CD4-positive, alpha-beta T cell (primary cell): ENCODE data around the gene LPAR2. TPM values are rescaled to one million over a fixed set of nuclear protein-coding genes. Genes with fewer than 3 reads are reported as not detected.
A peak's percentile ranks its signal among the peaks of the same experiment; 100 is the strongest.

Experiments
- ATAC-seq: fragments of 200-7000 bp; cut with Tn5 transposase; one replicate; pipeline ENCODE4 v1.10.0; 2022; ENCODE audit warnings: mild to moderate bottlenecking; ENCODE audit not compliant: poor library complexity
- CTCF ChIA-PET: fragments of 350-600 bp; sonication (Branson Sonifier 250); formaldehyde crosslinking; loops from one replicate; lab custom pipeline; 2021; ENCODE audit warnings: antibody characterized with exemption, inconsistent platforms; lab: Charles Lee
- POLR2A ChIA-PET: fragments of 350-600 bp; sonication (Branson Sonifier 250); formaldehyde crosslinking; loops from one replicate; lab custom pipeline; 2021; ENCODE audit warnings: antibody characterized with exemption, inconsistent platforms; lab: Charles Lee
- DNase-seq, 14 experiments: peaks; one replicate each; pipeline ENCODE4 v3.0.0-alpha.2; 2013 to 2020; ENCODE audit warnings: mixed read lengths in 2 of 14
- H3K27ac ChIP-seq, 2 donors: one replicate each; pipeline versions ENCODE4 v1.5.1 to v1.7.0; 2013; ENCODE audit warnings: low read length in 2 of 2, low read depth in 1 of 2, mild to moderate bottlenecking in 1 of 2
- H3K27me3 ChIP-seq, 2 experiments: 1 replicate in 1 of 2; 2 replicates in 1 of 2; pipeline versions ENCODE4 v1.6.1 to v1.7.0; 2013; ENCODE audit warnings: low read length in 2 of 2, control low read depth in 1 of 2, mild to moderate bottlenecking in 1 of 2, moderate library complexity in 1 of 2; ENCODE audit not compliant: insufficient read depth in 2 of 2, control insufficient read depth in 1 of 2
- H3K36me3 ChIP-seq: one replicate; pipeline ENCODE4 v1.6.1; 2013; ENCODE audit warnings: low read length, control low read depth; ENCODE audit not compliant: insufficient read depth
- H3K4me1 ChIP-seq: one replicate; pipeline ENCODE4 v1.6.1; 2013; ENCODE audit warnings: low read length, control low read depth; ENCODE audit not compliant: insufficient read depth
- H3K4me3 ChIP-seq: one replicate; pipeline ENCODE4 v1.5.1; 2013; ENCODE audit warnings: mild to moderate bottlenecking, low read length, moderate library complexity
- H3K9me3 ChIP-seq, 2 experiments: 1 replicate in 1 of 2; 2 replicates in 1 of 2; pipeline versions ENCODE4 v1.6.1 to v1.7.0; 2013; ENCODE audit warnings: low read length in 2 of 2, mild to moderate bottlenecking in 2 of 2, control low read depth in 1 of 2, moderate library complexity in 1 of 2; ENCODE audit not compliant: control insufficient read depth in 1 of 2, insufficient read depth in 1 of 2
- H3K27ac Mint-ChIP-seq: one replicate; pipeline ENCODE4 v1.8.0; 2020; ENCODE audit warnings: mixed read lengths
- H3K27me3 Mint-ChIP-seq: one replicate; pipeline ENCODE4 v1.8.0; 2021; ENCODE audit warnings: mixed read lengths
- H3K36me3 Mint-ChIP-seq: one replicate; pipeline ENCODE4 v1.8.0; 2021; ENCODE audit warnings: low read depth, mixed read lengths
- H3K4me1 Mint-ChIP-seq: one replicate; pipeline ENCODE4 v1.8.0; 2021; ENCODE audit warnings: low read depth, mixed read lengths
- H3K4me3 Mint-ChIP-seq: one replicate; pipeline ENCODE4 v1.8.0; 2020; ENCODE audit warnings: mild to moderate bottlenecking, mixed read lengths
- H3K9me3 Mint-ChIP-seq: one replicate; pipeline ENCODE4 v1.8.0; 2020; ENCODE audit warnings: mixed read lengths
- intact Hi-C, 2 experiments: fragments of 100-400 bp; cut with DNase I in 1 of 2; cut with micrococcal nuclease in 1 of 2; formaldehyde crosslinking; loops; one replicate each; pipeline versions ENCODE4 v1.15.1 to v1.9.0; 2023 to 2025; cut with DNase I, micrococcal nuclease
- total RNA-seq, 174 experiments: library from RNA in 2 of 174; stranded (reverse) in 2 of 174; gene quantifications; one replicate each; pipeline ENCODE4 v1.2.3 and lab custom pipeline; 2021 to 2026
- TF ChIP-seq, protein P1 (sequence below): fragments of 200-600 bp; IDR thresholded peaks from one replicate; pipeline ENCODE4 v1.8.0; 2022; ENCODE audit warnings: antibody characterized with exemption, mild to moderate bottlenecking

LPAR2 gene
- total RNA-seq, 2 experiments from 2014 or later: 85.9 to 93.7 TPM

DNA sequence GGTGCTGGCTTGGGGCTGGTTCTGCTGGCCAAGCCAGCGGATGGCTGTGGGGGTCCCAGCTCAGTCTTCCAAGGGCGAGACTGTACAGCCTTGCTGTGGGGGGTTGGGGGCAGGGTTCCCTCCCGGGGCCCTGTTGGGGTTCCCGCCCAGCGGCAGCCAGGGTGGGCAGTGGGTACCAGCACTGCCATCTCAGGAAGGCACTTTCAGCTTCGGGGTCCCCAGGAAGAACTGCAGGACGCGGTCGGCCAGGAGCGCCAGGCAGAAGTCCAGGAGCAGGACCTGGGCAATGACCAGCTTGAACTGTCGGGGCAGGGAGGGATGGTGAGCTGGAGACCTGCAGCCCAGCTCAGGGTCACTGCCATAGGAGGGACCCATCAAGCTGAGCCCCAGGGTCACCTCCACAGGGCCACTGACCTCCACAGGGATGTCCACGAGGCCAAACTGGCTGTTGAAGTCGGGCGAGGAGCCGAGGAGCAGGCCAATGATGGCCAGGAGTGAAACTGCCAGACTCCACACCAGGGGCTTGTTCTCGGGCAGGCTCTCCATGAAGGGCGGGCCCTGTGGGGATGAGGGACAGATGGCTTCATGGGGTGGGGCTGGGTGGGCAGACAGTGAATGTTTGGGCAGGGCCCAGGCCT, 17.3 kb upstream of the LPAR2 start:
- no peaks in the 10 kb centered on the region for H3K9me3 ChIP-seq
- ATAC-seq (no peak), DNase-seq (no peak)
- no peak overlapping the region for H3K27ac Mint-ChIP-seq
- no peaks in the 10 kb centered on the region for H3K27me3 Mint-ChIP-seq
- no peak overlapping the region for H3K4me3 ChIP-seq
- H3K36me3 ChIP-seq: peaks cover 62% of the 10 kb centered on the region
- H3K9me3 Mint-ChIP-seq: no peaks in the 10 kb centered on the region
- peaks cover 79% of the 10 kb centered on the region for H3K36me3 Mint-ChIP-seq
- H3K27me3 ChIP-seq: no peaks in the 10 kb centered on the region
- H3K4me3 Mint-ChIP-seq: no peak overlapping the region
- no peak overlapping the region for H3K27ac ChIP-seq
- peaks cover 27% of the 10 kb centered on the region for H3K4me1 ChIP-seq
- intact Hi-C loops: loop anchor here in 1 of 2 experiments (2.0 to 10.0 kb wide), 3 partner anchors 17 to 313 kb away; partner anchors contain the start of gene ATP13A1
- POLR2A ChIA-PET: interaction anchor here (0.8 to 0.9 kb wide), 2 partner anchors 23 to 113 kb away, joined by 3 read pairs; partner anchors contain the start of gene ZNF101
- CTCF ChIA-PET: interaction anchor here (2.2 kb wide), 1 partner anchor 114 kb away, joined by 57 read pairs; no protein-coding TSS in a partner anchor
- peaks cover 23% of the 10 kb centered on the region for H3K4me1 Mint-ChIP-seq
- TF ChIP-seq, protein P1, sequence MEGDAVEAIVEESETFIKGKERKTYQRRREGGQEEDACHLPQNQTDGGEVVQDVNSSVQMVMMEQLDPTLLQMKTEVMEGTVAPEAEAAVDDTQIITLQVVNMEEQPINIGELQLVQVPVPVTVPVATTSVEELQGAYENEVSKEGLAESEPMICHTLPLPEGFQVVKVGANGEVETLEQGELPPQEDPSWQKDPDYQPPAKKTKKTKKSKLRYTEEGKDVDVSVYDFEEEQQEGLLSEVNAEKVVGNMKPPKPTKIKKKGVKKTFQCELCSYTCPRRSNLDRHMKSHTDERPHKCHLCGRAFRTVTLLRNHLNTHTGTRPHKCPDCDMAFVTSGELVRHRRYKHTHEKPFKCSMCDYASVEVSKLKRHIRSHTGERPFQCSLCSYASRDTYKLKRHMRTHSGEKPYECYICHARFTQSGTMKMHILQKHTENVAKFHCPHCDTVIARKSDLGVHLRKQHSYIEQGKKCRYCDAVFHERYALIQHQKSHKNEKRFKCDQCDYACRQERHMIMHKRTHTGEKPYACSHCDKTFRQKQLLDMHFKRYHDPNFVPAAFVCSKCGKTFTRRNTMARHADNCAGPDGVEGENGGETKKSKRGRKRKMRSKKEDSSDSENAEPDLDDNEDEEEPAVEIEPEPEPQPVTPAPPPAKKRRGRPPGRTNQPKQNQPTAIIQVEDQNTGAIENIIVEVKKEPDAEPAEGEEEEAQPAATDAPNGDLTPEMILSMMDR: no peak

DNA sequence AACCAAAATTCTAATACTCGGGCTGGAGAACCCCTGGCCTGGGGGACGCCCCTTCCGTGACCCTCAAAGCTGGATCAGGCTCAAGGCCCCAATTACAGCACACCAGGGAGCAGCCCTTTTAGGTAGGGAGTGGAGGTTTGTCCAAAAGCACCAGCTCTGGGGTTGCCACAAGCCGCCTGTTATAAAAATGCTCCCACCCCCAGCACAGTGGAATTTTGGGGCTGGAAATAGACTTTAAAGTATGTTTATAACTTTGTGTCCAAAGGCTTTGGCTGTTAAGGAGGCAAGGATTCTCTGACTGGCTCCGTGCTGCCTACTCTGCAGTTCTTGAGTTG, 16.0 kb upstream of the LPAR2 start:
- TF ChIP-seq, protein P1: peak; percentile 15
- Histone ChIP-seq H3K36me3 (peaks cover 61% of the 10 kb centered on the region), H3K27ac (peak overlapping the region; percentile 84 to 97), H3K4me3 (peak overlapping the region; percentile 100), H3K4me1 (peaks cover 33% of the 10 kb centered on the region), H3K27me3 (no peaks in the 10 kb centered on the region), H3K9me3 (no peaks in the 10 kb centered on the region)
- POLR2A ChIA-PET: interaction anchor here (0.7 to 1.8 kb wide), 12 partner anchors 16 to 222 kb away, joined by 3 to 19 read pairs (median 4); partner anchors contain the start of genes ATP13A1, LPAR2, NDUFA13 and TSSK6
- Mint-ChIP-seq H3K27me3 (no peaks in the 10 kb centered on the region), H3K4me1 (peaks cover 23% of the 10 kb centered on the region), H3K9me3 (no peaks in the 10 kb centered on the region), H3K27ac (peak overlapping the region; percentile 95), H3K4me3 (peak overlapping the region; percentile 99), H3K36me3 (peaks cover 78% of the 10 kb centered on the region)
- ATAC-seq (no peak), DNase-seq (no peak)
- CTCF ChIA-PET: interaction anchor here (0.7 to 2.2 kb wide), 23 partner anchors 15 to 257 kb away, joined by 3 to 57 read pairs (median 4); partner anchors contain the start of genes ATP13A1, LPAR2, NDUFA13 and TSSK6
- intact Hi-C loops: loop anchor here in 1 of 2 experiments (1.0 to 10.0 kb wide), 5 partner anchors 19 to 315 kb away; partner anchors contain the start of gene ATP13A1

- H3K4me1 ChIP-seq: peaks cover 33% of the 10 kb centered on the region
- peak; percentile 82 to 94 (median 88) for DNase-seq
- peaks cover 63% of the 10 kb centered on the region for H3K36me3 ChIP-seq
- peak within 1 kb of the TSS; percentile 95 for H3K27ac Mint-ChIP-seq
- H3K36me3 Mint-ChIP-seq: peaks cover 78% of the 10 kb centered on the region
- H3K9me3 Mint-ChIP-seq: no peaks in the 10 kb centered on the region
- H3K4me1 Mint-ChIP-seq: peaks cover 23% of the 10 kb centered on the region
- TF ChIP-seq, protein P1: peak; percentile 74
- intact Hi-C loops: loop anchor here (1.0 to 10.0 kb wide), 9 partner anchors 15 to 315 kb away; partner anchors contain the start of genes LPAR2 (in 2 of the 2), ATP13A1 (in 1 of the 2) and NDUFA13 (in 1 of the 2)
- no peaks in the 10 kb centered on the region for H3K9me3 ChIP-seq
- H3K4me3 ChIP-seq: peak within 1 kb of the TSS; percentile 100
- ChIA-PET CTCF (interaction anchor here (0.6 to 2.2 kb wide), 25 partner anchors 15 to 258 kb away, joined by 3 to 57 read pairs (median 4); partner anchors contain the start of genes ATP13A1, LPAR2, NDUFA13 and TSSK6), POLR2A (interaction anchor here (0.7 to 1.8 kb wide), 13 partner anchors 15 to 222 kb away, joined by 3 to 19 read pairs (median 4); partner anchors contain the start of genes ATP13A1, LPAR2, NDUFA13 and TSSK6)
- peak; percentile 90 for ATAC-seq
- peak within 1 kb of the TSS; percentile 91 to 97 for H3K27ac ChIP-seq
- no peaks in the 10 kb centered on the region for H3K27me3 ChIP-seq
- no peaks in the 10 kb centered on the region for H3K27me3 Mint-ChIP-seq
- peak within 1 kb of the TSS; percentile 99 for H3K4me3 Mint-ChIP-seq
Observed at GRCh38 chr19:19643158-19644053, 15.4 kb upstream of the LPAR2 start, which contains the start of gene GMIP. Gene GMIP (minus strand): TSS chr19:19643657. CDS start chr19:19643529, 128 bp downstream.
